Pons (tissue), 1 donor: Measurements from ENCODE around the gene SBNO1.
A peak's percentile ranks its signal among the peaks of the same experiment; 100 is the strongest.
"Not testable (repeated sequence)": the region's sequence is repeated elsewhere in the genome, so short reads cannot be mapped to it uniquely, and the experiment has no call there.

Experiments
- DNase-seq: peaks from one replicate; pipeline ENCODE4 v3.0.0-alpha.2; 2016; ENCODE audit warnings: low spot score

SBNO1 gene

DNA sequence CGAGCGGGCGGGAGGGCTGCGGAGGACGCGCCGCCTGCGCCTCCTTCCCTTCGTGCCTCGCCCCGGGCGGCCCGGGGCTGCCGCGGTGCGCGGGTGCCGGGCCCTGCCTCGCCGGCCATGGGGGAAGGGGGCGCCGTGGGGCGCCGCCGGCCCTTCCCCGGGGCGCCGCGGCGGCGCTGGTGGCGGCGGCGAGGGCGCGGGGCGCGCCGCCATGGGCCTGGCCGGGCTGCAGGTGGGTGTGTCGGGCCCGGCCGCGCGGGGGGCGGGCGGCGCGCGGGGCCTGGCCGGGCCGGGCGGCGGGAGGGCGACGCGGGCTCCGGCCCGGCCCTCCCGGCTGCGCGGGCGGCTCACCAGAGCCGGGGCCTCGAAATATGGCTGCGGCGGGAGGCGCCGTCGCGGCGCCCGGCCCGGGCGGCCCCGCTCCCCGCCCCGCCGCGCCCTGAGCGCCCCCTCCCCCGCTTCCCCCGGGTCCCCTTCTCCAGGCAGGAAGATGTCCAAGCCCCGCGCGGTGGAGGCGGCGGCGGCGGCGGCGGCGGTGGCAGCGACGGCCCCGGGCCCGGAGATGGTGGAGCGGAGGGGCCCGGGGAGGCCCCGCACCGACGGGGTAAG, 24.4 kb upstream of the SBNO1 start:
- DNase-seq = no peak

DNA sequence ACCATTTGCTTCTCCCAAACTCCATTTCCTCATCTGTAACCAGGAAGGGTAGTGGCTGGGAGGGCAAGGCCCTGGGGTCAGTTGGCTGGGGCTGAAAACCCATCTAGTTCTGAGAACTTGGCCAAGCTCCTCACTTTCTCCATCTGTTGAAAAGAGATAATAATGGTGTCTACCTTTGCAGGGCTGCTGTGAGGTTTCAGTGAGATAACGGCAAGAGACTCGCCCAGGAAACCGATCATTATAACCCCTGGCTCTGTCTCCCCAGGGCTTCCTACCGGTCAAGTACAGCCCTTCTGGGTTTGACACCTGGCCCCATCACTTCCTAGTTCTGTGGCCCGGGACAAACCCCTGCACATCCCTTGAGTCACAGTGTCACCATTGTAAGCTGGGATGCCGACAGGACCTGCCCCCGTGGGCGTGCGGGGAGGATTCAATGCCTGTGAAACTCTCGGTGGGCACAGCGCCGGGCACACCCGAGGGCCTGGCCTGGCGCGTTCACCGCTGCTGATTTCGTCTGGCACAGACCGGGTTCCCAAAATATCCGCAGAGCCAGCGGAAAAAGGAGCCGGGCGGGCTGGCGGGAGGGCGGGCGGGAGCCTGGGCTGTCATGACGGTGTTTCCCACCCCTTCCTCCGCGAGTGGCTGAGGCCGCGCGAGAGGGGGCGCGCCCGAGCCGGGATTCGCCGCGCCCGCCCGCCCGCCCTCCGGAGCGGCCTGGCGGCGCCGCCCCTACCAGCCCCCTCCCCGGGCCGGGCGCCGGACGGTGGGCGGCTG, 23.7 kb upstream of the SBNO1 start:
- DNase-seq = peak; percentile 62

DNA sequence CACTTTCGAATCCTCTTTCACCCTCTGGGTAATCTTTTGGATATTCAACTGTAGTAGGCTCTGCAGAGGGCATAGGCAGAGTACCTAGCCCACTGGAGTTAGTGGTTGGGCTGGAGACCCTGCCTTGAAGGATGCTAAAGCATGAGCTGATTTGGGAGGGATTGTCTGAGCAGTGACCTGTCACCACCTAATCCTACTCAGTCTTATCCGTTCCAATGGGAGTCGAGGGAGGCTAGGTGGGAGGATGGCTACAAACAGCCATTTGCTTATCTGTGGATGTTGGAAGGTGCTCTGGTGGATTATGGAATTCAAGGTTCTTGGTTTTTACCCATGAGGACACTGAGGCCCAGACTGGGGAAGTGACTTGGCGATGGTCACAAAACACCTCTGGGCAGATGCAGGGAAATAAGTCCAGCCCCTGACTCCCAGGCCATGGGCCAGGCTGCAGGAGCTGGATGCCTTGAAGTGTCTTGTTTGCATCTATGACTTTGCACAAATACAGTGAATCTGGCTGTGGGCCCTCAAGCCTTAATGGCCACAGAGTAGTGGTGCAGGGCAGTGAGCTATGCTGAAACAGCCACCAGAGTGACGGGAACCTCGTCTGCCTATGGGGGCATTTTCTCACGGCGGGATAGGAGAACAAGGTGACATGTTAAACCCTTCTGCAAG, 23.0 kb upstream of the SBNO1 start:
- DNase-seq = no peak

DNA sequence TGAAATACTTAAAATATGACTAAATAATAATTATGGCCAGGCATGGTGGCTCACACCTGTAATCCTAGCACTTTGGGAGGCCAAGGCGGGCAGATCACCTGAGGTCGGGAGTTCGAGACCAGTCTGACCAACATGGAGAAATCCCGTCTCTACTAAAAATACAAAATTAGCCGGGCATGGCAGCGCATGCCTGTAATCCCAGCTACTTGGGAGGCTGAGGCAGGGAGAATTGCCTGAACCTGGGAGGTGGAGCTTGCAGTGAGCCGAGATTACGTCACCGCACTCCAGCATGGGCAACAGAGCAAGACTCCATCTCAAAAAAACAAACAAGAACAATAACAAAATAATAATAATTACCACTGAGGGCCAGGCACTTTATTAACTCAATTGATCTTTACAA, 20.9 kb upstream of the SBNO1 start:
- not testable (repeated sequence) for DNase-seq

DNA sequence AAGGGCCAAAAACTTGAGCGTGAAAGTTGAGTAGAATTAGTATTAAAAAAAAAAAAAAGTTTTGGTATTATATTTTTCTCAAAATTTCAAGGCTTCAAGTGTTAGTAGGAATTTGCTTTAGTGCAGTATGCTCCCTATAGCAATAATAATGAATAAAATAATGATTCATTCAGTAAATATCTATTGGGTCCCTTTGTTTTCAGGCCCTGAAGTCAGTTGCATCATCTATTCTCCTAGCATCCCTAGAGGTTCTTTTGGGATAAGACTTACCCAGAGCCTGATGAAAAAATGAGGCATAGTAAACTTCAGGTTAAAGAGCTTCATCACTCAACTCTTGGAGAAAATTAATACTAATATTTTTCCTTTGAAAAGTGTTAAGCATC, 20.3 kb upstream of the SBNO1 start:
- DNase-seq = no peak

DNA sequence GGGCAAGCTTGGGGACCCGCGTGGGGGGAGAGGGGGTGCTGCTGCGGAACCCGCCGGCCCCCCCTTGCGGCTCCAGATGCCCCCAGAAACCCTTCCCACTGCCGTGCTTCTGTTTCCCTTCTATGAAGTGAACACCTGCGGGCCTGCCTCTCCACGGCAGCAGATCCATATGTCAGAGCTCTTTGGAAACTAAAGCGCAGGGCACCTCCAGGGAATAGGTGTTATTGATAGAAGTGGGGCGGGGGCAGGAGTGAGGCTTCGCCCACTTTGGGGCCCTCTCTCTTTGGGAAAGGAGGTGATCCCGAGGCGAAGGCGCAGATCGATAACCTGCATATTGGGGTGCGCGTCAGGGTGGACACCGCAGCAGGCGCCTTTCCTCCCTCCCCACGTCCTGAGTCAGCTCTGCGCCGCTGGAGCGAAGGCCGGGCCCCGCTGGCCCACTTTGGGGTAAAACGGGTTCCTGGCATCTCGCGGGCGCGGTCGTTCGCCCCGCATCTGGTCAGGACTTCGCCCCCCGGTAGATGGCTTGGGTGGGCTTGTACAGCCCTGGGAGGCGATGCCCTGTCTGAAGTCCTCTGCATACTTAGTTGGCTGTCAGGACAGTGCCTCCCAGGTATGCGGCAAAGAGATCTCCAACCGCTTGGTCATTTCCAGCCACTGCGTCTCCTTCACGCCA, 19.8 kb upstream of the SBNO1 start:
- DNase-seq = no peak

DNA sequence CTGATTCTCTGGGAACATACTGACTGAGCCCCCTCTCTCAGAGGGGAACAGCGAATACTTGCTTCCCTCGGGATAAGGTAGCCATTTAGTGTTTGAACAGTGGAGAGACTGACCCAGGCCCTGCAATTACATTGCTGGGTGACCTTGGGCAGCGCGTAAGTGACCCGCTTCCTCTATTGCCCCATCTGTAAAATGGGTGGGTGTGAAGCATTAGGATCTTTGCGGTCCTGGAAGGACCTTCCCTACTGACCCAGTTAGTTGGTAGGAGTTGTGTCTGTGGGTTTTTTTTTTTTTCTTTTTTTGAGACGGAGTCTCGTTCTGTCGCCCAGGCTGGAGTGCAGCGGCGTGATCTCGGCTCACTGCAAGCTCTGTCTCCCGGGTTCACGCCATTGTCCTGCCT, 18.0 kb upstream of the SBNO1 start:
- no peak for DNase-seq

DNA sequence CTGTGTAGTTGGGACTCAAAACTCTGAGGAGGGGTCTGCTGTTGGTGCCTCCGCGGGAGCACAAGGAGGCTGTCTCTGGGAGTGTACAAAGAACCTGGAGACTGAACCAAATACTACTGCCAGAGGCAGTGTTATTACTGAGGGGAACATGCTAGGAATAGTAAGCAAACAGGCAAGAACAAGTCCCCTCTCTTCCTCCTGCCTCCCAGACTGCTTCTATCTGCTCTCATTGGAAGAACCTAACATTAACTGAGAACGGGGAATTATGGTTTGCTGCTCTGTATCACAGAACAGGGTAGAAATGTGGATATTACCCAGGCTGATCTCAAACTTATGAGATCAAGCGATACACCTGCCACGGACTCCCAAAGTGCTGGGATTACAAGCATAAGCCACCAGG, 14.7 kb upstream of the SBNO1 start:
- DNase-seq = no peak

DNA sequence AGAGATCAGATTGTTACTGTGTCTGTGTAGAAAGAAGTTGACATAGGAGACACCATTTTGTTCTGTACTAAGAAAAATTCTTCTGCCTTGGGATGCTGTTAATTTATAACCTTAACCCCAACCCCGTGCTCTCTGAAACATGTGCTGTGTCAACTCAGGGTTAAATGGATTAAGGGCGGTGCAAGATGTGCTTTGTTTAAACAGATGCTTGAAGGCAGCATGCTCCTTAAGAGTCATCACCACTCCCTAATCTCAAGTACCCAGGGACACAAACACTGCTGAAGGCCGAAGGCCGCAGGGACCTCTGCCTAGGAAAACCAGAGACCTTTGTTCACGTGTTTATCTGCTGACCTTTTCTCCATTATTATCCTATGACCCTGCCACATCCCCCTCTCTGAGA, 7.8 kb upstream of the SBNO1 start:
- DNase-seq = not testable (repeated sequence)

DNA sequence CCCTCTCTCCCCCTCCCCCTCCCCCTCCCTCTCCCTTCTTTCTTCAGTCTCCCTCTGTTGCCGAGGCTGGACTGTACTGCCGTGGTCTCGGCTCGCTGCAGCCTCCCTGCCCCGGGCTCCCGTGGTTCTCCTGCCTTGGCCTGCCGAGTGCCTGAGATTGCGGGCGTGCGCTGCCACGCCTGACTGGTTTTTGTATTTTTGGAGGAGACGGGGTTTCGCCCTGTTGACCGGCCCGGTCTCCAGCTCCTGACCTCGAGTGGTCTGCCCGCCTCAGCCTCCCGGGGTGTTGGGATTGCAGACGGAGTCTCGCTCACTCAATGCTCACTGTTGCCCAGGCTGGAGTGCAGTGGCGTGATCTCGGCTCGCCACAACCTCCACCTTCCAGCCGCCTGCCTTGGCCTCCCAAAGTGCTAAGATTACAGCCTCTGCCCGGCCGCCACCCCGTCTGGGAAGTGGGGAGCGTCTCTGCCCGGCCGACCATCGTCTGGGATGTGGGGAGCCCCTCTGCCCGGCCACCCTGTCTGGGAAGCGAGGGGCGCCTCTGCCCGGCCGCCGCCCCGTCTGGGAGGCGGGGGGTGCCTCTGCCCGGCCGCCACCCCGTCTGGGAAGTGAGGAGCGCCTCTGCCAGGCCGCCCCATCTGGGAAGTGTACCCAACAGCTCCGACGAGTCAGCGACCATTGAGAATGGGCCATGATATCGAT, 7.2 kb upstream of the SBNO1 start:
- DNase-seq = not testable (repeated sequence)

DNA sequence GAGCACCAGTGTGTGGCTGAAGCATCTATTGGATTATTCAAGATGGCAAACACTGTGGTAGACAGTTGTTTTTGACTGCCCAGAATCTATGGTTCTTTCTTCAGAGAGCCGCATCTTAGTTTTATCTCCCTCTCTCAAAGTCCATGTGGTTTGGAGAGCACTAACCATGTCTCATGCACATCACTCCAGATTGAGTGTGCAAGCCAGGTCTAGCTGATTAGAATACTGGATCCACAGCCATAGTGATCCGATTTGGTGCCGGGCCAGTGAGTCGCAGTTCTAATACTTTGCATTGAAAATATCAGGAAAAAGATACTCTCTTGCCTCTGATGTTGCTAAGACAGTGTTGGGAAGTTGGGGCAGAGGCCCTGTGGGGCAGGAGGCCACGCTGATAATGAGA, 4.6 kb upstream of the SBNO1 start:
- DNase-seq = no peak

DNA sequence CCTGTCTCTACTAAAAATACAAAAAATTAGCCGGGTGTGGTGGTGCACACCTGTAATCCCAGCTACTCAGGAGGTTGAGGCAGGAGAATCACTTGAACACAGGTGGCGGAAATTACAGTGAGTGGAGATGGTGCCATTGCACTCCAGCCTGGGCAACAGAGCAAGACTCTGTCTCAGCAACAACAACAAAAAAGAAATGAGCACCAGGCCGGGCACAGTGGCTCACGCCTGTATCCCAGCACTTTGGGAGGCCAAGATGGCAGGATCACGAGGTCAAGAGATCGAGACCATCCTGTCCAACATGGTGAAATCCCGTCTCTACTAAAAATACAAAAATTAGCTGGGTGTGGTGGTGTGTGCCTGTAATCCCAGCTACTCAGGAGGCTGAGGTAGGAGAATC, 3.8 kb upstream of the SBNO1 start:
- not testable (repeated sequence) for DNase-seq

DNA sequence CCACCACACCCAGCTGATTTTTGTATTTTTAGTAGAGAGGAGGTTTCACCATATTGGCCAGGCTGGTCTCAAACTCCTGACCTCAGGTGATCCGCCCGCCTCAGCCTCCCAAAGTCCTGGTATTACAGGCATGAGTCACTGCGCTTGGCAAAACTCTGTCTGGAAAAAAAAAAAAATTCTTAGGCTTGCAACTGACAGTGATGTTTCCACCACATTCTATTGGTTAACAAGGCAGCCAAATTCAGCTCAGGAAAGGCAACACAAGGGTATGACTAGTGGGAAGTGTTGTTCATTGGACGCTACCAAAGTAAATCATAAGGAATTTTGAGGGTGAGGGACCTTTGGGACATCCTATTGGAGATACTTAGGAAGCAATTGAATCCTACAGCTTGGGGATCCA, 2.9 kb upstream of the SBNO1 start:
- DNase-seq = no peak

DNA sequence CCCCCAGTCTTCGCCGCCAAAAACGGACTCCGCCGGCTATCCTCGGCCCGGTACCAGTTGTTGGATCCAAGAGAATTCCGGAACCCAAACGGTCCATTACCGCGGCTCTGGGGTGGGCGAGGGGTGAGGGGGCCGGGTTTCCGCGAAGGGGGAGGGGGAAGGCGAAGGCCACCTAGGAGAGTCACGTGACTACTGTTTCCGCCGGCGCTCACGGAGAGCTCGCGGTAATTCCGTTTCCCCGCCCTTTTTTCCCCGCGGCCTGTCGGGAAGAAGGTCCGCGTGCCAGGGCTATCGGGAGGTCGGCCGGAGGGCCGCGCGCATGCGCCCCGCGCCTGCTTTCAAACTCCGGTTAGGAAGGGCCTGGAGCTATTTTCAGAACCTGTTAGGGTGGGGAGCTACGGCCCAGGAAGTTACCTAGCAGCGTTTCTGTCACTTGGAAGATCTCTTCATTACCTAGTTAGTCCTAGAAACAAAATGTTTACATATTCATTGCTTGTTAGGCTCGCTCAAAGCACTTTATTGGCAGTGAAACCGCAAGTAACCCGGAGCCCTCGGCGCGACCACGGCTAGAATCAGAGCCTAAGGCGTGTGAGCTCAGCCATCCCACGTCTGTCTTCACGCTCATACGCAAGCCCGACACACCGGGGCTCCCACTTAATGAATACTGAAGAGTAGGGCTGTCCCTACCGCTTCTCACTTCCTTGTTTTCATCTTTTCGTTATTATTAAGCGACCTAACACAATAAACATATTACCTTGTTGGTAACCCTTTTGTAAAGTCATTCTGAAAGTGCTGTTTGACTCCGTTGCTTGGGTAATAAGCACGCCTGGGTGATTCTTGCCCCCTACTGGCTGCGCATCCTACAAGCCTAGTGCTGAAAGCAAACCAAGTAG, 624 bp upstream of the SBNO1 start:
- DNase-seq = peak; percentile 97

DNA sequence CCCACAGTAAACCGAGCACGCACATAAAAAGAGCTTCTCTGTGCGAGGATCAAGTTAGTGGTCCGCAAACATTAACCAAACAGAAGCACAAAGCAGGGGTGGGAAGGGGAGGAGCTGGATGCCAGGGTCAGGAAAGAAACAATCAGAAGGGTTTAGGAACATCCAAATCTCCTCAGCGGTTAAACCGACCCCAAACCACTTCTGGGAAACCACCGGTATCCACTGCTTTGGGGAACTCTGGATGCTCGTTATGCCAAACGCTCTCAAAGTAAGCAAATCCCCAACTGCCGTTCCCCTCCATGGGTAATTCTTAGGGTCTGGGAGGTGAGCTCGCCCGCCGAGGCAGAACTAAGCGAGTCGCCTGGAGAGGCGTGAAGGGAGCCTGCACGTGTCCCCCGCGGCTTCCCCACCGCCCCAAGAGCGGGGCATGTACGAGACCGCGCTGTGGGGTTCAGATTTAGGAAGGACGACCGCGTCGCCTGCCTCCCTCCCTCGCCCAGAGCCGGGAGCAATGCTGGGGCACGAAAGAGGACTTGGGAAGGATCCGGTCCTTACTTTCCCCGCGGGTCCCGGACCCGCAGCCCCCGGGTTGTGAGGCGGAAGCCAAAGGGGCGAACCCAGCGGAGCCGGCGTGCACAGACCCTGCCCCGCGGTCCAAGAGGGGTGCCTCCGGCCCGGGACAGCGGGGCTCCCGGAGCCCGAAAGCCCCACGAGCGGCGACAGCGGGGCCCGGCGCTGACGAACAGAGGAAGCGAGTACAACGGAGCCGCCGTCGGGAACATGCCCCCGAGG, 711 bp downstream of the SBNO1 start:
- no peak for DNase-seq

DNA sequence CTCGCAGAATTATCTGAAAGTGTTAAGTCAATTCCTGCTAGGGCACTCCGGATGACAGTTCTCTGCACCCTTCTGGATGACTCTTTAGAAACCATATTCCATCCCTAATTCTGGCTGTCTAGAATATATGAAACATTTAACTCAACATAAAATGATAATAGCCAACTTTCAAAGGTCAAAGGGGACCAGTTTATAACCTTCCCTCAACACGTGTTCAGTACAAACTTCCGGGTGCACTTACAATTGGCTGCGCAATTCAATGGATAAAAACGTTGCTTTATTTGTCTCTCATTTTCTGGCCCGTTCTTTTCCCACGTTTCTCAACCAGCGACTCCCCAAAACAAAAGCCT, 1.3 kb downstream of the SBNO1 start:
- DNase-seq = peak; percentile 41

DNA sequence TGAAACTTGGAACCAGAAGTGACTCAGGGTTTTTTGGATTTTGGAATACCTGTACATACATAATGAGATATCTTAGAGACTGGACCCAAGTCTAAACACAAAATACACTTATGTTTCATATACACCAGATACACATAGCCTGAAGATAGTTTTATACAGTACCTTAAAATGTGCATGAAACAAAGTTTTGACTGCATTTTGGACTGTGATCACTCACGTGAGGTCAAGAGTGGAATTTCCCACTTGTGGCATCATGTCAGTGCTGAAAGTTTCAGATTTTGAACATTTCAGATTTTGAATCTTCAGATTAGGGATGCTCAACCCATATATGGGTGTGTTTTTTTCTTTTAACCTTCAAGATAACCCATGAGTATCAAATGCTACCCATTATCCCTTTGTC, 6.6 kb downstream of the SBNO1 start:
- DNase-seq = no peak

DNA sequence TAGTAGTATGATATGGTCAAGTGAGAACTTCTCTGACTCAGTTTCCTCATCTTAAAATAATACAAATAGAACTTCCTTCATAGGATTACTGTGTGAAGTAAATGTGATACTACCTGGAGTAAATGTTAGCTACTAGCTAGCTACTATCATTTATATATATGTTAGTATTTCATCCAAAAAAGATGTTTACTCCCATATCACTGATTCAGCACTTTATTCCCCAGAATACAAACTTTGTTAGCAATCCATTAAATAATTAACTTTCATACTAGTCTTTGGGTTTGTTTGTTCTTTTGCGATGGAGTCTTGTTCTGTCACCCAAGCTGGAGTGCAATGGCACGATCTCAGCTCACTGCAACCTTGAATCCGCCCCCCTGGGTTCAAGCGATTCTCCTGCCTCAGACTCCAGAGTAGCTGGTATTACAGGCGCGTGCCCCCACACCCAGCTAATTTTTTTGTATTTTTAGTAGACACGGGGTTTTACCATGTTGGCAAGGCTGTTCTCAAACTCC, 8.4 kb downstream of the SBNO1 start:
- no peak for DNase-seq

DNA sequence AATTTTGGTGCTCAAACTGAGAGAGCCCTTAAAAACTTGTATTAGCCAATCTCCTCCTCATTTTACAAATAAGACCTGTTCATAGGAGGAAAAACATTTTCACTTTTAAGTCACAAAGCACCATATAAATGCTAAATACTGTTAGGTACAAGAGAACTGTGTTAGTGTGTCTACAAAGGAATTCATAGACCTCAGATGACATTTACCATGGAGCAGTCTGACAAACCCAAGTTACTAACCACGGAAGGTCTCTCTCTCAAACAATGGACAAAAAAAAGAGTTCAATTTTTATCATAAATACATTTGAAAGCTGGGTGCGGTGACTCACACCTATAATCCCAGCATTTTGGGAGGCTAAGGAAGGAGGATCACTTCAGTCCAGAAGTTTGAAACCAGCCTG, 10.0 kb downstream of the SBNO1 start:
- no peak for DNase-seq

DNA sequence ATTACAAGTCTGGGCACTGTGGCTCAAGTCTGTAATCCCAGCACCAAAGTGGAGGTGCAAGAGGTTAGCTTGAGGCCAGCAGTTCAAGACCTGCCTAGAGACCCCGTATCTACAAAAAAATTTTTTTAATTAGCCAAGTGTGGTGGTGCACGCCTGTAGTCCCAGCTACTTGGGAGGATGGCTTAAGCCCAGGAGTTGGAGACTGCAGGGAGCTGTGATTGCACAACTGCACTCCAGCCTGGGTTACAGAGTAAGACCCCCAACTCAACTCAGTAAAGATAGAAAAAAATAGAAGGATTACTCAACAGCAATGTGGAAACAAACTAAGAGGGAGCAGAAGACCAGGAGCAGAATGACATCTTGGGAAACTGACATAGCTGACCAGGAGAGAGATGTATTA, 13.3 kb downstream of the SBNO1 start:
- DNase-seq = no peak
